HepG2 (cell line): ENCODE results near the gene NFIC. TPM values are rescaled to one million over a fixed set of nuclear protein-coding genes. Genes with fewer than 3 reads are reported as not detected.

Experiments used
- AGO2 ChIP-seq: fragments of 200-400 bp; formaldehyde crosslinking; optimal IDR thresholded peaks from 2 replicates; pipeline ENCODE3; 2017; ENCODE audit warnings: mild to moderate bottlenecking, low read depth, low read length, moderate library complexity
- HIVEP1 ChIP-seq: sonication (generic); formaldehyde crosslinking; IDR thresholded peaks from 2 replicates; pipeline ENCODE4 v1.4.0; 2020; ENCODE audit warnings: mild to moderate bottlenecking, missing genetic modification reagents
- KLF6 ChIP-seq: IDR thresholded peaks from 2 replicates; pipeline ENCODE4 v1.8.0; 2016; ENCODE audit warnings: missing biosample characterization, missing genetic modification reagents
- NR2C2 ChIP-seq: sonication (generic); formaldehyde crosslinking; IDR thresholded peaks from 2 replicates; pipeline ENCODE4 v1.4.0; 2020; ENCODE audit warnings: missing genetic modification reagents, mild to moderate bottlenecking, moderate library complexity, borderline replicate concordance
- SRSF4 ChIP-seq: fragments of 200-400 bp; formaldehyde crosslinking; IDR thresholded peaks from one replicate; pipeline ENCODE4 v1.6.1; 2018; ENCODE audit warnings: mild to moderate bottlenecking, low read depth, low read length, moderate library complexity; ENCODE audit not compliant: poor library complexity, severe bottlenecking
- ZNF318 ChIP-seq: sonication (generic); formaldehyde crosslinking; IDR thresholded peaks from 2 replicates; pipeline ENCODE4 v1.4.0; 2020; ENCODE audit warnings: mild to moderate bottlenecking, missing genetic modification reagents
- ZNF546 ChIP-seq: sonication (generic); formaldehyde crosslinking; conservative IDR thresholded peaks from 2 replicates; pipeline ENCODE4 v1.8.1; 2023; ENCODE audit warnings: mild to moderate bottlenecking, missing genetic modification reagents
- ZNF614 ChIP-seq: IDR thresholded peaks from 2 replicates; pipeline ENCODE4 v1.6.1; 2018; ENCODE audit warnings: missing biosample characterization, missing genetic modification reagents, inconsistent platforms, borderline replicate concordance
- ZNF687 ChIP-seq: sonication (generic); formaldehyde crosslinking; IDR thresholded peaks from 2 replicates; pipeline ENCODE4 v1.5.1; 2020; ENCODE audit warnings: mild to moderate bottlenecking, missing genetic modification reagents, moderate library complexity
- ZNF749 ChIP-seq: sonication (generic); formaldehyde crosslinking; IDR thresholded peaks from 2 replicates; pipeline ENCODE4 v1.8.0; 2022; ENCODE audit warnings: mild to moderate bottlenecking, missing genetic modification reagents, moderate library complexity, borderline replicate concordance
- ZNF75D ChIP-seq: sonication (generic); formaldehyde crosslinking; IDR thresholded peaks from 2 replicates; pipeline ENCODE4 v1.8.1; 2023; ENCODE audit warnings: missing genetic modification reagents, mild to moderate bottlenecking, borderline replicate concordance
- polyA plus RNA-seq, 8 experiments: library from polyadenylated mRNA; depleted of rRNA in 3 of 8; stranded (reverse) in 7 of 8; unstranded in 1 of 8; fragments of >200 nt; fragmentation: Illumina TruSeq in 4 of 8; extraction: Trizol in 4 of 8; gene quantifications; 2 replicates each; pipeline versions ENCODE4 v1.2.1 to v1.2.3, GENCODE V29; 2011 to 2016; ENCODE audit warnings: low read depth in 4 of 8, missing spikeins in 1 of 8, mixed read lengths in 1 of 8; ENCODE audit not compliant: insufficient read depth in 1 of 8
- total RNA-seq, 5 experiments: library from RNA; depleted of rRNA; stranded (reverse); fragments of >200 nt; fragmentation: Illumina TruSeq; extraction: Trizol; gene quantifications; 2 replicates each; pipeline ENCODE4 v1.2.3, GENCODE V29; 2016; ENCODE audit warnings: low read depth in 1 of 5

The NFIC gene
- total and polyA plus RNA-seq, 2 of the 13 experiments (the other 11 are each of a cell fraction or from before 2014, with no cell fraction given) = 1.3 to 2.5 TPM

DNA sequence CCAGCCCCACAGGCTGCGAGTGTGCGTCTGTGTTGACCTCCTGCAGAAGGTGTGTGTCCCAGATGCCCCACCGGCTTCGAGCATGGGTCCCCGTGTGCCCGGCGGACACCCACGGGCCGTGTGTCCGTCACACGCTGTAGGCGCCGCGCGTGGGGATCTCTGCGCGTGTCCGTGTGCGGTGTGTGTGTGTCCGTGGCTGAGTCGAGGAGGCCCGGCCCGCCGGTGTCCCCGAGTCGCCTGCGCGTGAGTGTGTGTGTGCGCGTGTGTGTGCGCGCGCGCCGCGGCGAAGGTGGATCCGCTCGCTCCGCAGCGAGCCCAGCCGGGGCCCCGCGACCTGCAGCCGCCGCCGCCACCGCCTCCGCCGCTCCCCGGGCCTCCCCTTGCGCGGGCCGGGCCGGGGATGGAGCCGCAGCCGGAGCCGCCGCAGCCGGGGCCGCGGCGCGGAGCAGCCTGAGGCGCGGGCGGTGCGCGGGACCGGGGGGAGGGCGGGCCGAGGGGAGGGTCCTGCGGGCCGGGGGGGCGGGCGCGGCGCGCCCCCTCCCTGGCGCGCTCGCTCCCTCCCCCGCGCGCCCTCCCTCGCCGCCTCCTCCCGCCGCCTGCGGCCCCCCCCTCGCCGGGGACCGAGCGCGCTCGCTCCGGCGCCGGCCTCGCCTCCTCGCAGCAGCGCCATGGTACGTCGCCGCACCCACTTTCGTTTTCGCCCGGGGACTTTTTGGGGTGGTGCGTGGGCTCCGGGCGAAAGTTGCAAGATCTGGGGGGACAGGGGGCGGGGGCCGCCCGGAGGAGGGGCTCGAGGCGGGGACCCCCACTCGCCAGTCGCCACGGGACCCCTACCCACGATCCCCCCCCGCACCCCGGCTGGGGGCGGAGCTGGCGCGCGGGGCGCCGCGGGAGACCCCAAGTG is 7.1 kb upstream of the NFIC start (continued):
- TF ChIP-seq ZNF687 (CRISPR knock-in tag) (peak; percentile 76), ZNF749 (CRISPR knock-in tag) (no peak), HIVEP1 (CRISPR knock-in tag) (0 out of 2 replicates have a peak, but pooled peaks have one; percentile 22), NR2C2 (CRISPR knock-in tag) (no peak), ZNF318 (CRISPR knock-in tag) (0 out of 2 replicates have a peak, but pooled peaks have one; percentile 29), ZNF614 (no peak), ZNF75D (CRISPR knock-in tag) (no peak), ZNF546 (CRISPR knock-in tag) (no peak), SRSF4 (no peak), KLF6 (CRISPR knock-in tag) (no peak), AGO2 (peak; percentile 55)
